ENCODE results near the gene KRTAP9-7.

Gene KRTAP9-7

GRCh38 chr17:41322094-41322902, 46.8 kb downstream of the KRTAP9-7 start:
- DNase-seq (ENCODE audit: low read depth): no peak

GRCh38 chr17:41322903-41323895, 47.7 kb downstream of the KRTAP9-7 start:
- DNase-seq (ENCODE audit: low read depth): no peak

- DNase-seq (ENCODE audit: low read depth): no peak
These were observed 48.9 kb downstream of the KRTAP9-7 start for GRCh38 chr17:41324180-41325075.

GRCh38 chr17:41325126-41325525, 49.6 kb downstream of the KRTAP9-7 start:
- DNase-seq (ENCODE audit: low read depth): no peak

GRCh38 chr17:41325611-41326010, 50.1 kb downstream of the KRTAP9-7 start:
- no peak for DNase-seq (ENCODE audit: low read depth)

Data from activated T-helper 9 cell treated with anti-CD3 and anti-CD28 coated beads, Interleukin-2, amount 50 U/mL, for 16 hours (primary cell).